Testis (tissue), 2 donors: ENCODE measurements around the gene CDK8.

ENCODE experiments used
- CTCF ChIP-seq, 3 experiments: fragments of 450-650 bp in 2 of 3; fragments of 200-600 bp in 1 of 3; sonication (generic) in 1 of 3; IDR thresholded peaks; one replicate each; pipeline ENCODE4 v1.5.1; 2016 to 2019; ENCODE audit warnings: antibody characterized with exemption in 3 of 3, mild to moderate bottlenecking in 2 of 3, moderate library complexity in 1 of 3
- POLR2A ChIP-seq: fragments of 450-650 bp; IDR thresholded peaks from one replicate; pipeline ENCODE4 v1.6.1; 2017; ENCODE audit warnings: antibody characterized with exemption, mild to moderate bottlenecking, moderate library complexity

- TF ChIP-seq CTCF (IDR thresholded peaks at IDR 0.05) = no peak
- no peak for TF ChIP-seq POLR2A
Measured at GRCh38 chr13:26380930-26381329, 127.0 kb downstream of the CDK8 start.
